8988T (cell line): ENCODE results near the gene SMPD3.
A peak's percentile ranks its signal among the peaks of the same experiment; 100 is the strongest.

ENCODE experiments used
- DNase-seq: peaks from one replicate; pipeline ENCODE4 v3.0.0; 2011

SMPD3 gene

DNA sequence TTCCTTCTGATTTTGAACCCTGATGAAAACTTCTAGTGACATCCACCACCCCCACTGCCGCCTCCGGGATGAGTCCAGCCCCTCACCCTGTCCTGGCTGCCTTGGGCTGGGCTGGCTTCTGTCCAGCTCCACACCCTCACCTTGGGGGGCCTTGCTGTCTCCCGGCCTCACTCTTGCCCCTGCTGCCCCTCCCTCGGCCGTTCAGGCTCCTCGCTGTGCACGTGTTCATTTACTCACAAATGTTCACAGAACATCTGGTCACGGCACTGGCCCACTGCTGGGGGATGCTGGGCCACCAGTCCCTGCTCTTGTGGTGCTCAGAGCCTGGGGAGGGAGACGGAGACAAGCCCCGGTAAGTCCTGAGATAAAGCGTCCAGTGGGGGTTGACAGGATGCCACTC, 96.8 kb downstream of the SMPD3 start:
- no peak for DNase-seq

DNA sequence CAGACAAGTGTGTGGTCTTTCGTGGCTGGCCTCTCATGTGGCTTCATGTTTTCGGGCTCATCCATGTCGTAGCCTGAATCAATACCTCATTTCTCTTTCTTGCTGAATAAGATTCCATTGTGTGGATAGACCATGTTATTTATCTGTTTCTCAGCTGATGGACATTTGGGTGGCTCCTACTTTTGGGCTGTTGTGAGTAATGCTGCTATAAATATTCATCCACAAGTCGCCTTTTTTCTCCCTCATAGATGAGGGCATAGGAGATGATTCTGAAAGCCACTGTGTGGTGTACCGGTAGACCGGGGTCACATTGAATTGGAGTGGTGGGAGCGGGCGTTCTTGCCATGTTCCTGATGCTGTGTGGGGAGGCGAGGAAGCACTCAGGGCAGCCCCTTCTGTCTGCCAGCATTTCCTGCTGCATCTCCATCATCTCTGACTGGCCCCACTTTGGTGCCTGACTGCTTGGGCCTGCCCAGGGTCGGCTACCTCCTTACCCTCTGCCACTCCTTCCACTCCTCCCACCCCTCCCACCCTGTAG, 97.4 kb downstream of the SMPD3 start:
- no peak for DNase-seq

DNA sequence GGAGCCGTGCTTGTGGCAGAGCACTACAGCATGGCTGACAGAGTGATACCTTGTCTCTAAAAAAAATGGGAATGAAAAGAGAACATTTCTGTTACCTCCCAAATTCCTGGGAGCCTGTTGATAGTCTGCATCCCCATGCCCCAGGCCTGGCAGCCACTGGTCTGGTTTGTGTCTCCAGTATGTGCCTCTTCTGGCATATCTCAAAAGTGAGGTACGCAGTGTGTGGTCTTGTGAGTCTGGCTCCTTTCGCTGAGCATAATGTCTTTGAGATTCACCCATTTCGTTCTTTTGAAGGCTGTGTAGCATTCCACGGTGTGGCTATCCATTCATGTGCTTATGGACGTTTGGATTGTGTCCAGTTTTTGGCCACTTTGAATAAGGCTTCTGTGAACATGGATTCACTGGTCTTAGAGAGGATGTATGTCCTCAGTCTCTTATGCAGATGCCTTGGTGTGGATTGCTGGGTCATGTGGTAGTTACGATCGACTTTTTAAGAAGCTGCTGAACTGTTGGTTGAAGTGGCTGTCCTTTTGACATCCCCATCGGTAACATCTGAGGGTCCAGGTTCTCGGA, 98.4 kb downstream of the SMPD3 start:
- no peak for DNase-seq

DNA sequence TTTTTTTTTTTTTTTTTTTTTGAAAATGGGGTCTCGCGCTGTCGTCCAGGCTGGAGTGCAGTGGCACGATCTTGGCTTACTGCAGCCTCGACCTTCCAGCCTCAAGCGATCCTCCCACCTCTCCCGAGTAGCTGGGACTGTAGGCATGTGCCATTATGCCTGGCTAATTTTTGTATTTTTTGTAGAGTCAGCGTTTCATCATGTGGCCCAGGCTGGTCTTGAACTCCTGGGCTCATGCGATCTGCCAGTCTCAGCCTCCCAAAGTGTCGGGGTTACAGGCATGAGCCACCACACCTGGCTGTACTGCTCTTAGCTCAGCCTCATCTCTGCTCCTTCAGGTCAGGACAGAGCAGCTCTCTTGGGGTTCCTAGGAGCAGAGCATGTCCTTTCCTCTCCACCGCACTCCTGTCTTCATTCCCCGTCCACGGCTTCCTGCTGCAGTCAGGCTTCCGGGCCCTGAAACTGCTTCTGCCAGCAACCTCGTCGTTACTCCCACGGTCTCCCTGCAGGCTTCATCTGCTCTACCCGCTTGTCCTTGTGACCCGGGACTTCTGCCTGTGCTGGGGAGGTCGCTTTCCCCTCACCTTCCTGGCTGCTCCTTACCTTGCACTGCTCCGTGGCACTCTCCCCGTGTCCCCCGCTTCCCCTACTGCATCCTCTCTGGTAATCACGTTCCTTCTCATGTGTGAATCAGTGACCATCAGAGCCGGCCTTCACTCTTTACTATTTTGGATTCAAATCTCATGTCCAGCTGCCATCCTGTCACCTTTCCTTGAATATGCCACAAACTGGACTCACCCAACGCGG, 99.5 kb downstream of the SMPD3 start:
- DNase-seq: no peak

DNA sequence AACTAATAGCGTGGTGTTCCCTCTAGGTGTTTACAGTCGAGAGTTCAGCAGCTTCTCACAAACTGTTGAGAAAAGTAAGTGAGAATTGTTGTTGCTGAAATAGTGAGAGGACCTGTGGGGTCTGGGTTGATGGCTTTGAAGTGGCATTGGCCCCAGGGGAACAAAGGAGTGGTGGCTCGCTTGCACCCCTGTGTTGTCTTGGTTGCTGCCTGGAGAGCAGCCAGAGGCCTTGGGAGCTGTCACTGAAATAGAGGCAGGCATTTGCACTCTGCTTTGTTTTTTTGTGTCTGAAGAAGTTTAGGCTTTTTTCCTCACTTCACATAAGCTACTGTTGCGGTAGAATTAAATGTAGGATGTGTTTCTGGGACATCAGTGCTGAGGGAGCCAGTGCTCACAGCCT, 100.7 kb downstream of the SMPD3 start:
- DNase-seq: no peak

DNA sequence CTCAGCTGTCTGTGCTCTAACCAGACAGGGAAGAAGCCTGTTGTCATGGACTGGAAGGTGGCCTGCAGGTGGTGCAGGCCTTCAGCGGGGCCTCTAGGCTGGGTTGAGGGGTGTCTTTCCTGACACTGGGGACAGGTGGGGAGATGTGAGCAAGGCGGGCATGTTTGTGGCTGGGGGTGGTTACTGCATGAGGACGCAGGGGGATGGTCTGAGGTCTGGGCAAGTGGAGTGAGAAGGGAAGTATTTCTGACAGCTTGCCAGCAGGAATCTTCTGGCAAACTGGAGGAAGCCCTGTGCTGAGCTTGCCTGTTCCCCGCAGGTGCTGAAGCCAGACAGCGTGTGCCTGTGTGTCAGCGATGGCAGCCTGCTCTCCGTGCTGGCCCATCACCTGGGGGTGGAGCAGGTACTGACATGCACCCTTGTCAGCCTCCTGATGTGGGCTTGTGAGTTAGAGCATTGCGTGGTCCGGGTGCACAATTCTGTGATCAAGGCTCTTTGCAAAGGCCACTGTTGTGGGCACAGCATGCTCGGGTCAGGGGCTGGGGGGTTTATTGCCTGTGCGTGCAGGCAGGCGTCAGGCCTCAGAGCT, 101.3 kb downstream of the SMPD3 start:
- DNase-seq: no peak

DNA sequence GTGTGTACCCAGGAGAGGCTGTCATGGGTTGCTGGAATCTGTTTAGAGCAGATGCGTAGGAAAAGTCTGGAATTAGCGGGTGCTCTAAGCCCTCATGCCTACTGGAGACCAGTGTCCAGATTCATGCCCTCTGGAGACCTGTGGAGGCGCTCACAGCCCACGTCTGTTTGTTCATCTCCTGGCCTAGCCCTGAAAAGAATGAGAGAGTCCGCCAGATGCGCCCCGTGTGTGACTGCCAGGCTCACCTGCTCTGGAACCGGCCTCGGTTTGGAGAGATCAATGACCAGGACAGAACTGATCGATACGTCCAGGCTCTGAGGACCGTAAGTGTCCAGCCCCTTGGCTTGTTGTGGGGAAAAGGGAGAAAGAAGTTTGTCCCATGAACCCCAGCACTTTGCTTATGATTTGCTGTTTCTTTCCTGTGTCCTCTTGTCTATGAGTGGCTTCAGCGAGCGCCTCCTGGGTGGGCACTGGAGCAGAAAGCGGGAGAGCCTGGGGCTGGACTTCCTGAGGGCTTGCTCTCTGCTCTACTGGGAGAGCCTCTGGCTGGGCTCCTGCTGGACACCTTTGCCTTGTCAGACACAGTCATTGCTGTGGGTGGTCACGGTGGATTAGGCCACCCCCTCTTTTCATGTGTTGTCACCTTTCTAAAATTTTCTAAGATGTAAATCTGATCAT, 102.2 kb downstream of the SMPD3 start:
- DNase-seq: no peak

DNA sequence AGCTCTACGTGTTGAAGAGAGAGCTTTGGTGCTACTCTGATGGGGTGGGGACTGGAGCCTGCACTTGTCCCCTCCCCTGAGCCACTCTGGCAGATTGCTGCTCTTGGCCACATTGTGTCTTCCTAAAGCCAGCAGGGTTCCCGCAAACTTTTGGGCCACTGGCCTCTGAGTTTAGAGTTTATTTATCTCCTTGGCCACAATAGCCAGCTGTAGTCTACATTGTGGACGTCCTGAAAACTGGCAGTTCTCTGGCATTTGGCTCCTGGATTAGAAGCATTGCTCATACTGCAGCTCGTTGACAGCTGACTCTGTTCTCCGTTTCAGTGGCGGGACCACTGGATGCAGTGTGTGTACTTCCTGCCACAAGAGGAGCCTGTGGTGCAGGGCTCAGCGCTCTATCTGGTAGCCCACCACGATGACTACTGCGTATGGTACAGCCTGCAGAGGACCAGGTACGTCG, 102.9 kb downstream of the SMPD3 start:
- DNase-seq: no peak

DNA sequence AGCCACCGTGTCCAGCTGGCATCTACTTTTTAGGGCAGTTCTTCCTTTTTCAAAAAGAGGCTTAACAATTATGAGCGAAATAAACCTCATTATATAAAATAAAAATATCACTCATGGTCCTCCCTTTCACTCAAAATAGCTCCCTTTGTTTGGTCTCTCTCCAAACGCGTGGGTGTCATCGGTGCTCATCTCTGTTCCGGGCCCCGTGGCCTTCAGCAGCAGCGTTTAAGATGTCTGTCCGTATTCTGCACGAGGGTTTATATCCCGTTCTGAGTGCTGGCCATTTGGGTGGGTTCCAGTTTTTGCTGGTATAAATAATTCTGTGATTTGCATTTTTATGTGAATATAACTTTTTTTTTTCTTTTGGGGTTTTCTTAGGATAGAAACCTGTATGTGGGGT, 104.1 kb downstream of the SMPD3 start:
- no peak for DNase-seq

DNA sequence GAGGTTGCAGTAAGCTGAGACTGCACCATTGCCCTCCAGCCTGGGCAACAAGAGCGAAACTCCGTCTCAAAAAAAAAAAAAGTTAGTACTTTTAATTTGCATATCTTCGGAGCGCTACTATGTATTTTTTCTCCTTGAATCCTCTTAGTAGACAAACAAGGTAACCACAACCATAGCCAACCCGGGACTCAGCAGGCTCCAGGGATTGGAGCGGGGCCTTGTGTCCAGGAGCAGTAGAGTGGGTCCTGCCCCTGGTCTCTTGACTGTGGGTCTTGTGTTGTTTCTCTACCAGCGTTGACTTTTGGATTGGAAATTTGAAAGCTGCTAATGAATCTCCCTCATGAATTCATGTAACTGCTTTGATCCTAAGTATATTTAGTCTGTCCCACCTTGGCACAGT, 105.2 kb downstream of the SMPD3 start:
- DNase-seq: no peak

DNA sequence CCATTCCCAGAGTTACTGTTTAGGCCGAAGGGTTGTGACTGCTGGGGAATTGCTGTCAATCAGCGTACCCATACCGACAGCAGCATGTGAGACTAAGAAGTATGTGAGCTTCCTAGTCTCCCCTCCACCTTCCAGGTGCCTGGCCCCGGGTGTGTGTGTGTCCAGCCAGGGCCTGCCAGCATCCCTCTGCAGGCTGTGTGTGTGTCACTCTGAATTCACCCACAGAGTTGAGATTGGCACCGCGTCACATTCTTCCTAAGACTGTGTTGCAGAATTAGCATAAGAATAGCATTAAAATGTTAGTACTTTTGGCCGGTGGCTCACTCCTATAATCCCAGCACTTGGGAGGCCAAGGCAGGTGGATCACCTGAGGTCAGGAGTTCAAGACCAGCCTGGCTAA, 105.7 kb downstream of the SMPD3 start:
- no peak for DNase-seq

DNA sequence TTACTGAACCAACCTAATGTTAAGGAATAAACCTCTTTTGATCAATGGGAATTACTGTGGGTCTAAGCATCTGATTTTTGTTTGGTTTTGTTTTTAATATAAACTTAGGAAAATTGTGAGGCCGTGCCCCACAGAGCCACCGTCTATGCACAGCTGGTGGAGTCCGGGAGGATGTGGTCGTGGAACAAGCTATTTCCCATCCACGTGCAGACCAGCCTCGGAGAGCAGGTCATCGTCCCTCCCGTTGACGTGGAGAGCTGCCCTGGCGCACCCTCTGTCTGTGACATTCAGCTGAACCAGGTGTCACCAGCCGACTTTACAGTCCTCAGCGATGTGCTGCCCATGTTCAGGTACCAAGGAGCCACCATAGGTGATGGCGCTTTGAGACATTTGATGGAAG, 109.1 kb downstream of the SMPD3 start:
- DNase-seq: no peak

DNA sequence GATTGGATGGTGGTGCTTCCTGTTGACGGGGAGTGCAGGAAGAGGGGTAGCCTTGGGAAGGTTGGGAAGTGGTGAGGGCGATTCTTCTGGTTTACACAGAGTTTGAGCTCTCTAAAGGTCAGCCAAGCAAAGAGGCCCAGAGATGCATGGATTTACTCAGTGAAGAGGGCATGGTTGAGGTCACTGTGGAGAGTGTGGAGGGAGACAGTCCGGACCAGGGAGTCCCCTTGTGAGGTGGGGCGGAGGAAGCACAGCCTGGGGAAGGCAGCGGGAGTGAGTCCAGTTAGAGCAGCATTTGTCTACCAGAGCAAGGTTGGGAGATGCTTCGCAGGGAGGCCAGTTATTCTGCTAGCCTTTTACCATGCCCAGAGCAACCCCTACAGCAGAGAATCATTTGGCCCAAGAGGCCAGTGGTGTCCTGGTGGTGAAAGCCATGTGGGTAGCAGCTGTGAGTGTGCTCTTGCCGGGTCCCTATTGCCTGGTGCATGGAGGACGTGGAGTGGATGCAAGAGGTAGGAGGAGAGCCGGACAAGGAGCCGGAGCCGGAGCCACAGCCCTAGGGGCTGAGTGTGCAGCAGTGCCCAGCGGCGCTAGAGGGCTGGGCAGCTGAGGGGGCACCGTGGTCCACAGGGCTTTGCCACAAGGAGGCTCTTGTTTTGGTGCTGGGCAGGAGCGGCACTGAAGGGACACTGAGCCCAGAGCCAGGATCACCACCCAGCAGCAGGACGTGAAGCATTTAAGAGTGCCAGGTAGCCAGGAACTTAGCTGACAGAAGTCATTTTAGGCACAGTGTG, 109.8 kb downstream of the SMPD3 start:
- DNase-seq: no peak

DNA sequence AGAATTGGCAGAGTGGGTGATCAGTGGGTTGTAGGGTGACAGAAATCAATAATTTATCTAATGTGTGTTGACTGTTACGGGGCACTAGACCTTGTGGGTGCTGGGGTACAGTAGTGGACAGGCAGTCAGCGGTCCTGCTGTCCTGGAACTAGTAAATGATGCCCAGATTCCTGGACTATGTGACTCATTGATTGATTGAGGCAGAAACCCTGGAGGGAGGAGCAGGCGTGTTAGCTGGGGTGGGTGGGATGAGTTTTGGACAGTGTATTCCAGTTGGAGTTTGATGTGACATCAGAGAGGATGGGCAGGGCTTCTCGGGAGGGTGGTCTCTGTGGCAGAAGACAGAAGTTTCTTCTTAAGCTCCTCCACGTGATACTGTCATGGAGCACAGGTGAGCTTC, 113.1 kb downstream of the SMPD3 start:
- DNase-seq: no peak

DNA sequence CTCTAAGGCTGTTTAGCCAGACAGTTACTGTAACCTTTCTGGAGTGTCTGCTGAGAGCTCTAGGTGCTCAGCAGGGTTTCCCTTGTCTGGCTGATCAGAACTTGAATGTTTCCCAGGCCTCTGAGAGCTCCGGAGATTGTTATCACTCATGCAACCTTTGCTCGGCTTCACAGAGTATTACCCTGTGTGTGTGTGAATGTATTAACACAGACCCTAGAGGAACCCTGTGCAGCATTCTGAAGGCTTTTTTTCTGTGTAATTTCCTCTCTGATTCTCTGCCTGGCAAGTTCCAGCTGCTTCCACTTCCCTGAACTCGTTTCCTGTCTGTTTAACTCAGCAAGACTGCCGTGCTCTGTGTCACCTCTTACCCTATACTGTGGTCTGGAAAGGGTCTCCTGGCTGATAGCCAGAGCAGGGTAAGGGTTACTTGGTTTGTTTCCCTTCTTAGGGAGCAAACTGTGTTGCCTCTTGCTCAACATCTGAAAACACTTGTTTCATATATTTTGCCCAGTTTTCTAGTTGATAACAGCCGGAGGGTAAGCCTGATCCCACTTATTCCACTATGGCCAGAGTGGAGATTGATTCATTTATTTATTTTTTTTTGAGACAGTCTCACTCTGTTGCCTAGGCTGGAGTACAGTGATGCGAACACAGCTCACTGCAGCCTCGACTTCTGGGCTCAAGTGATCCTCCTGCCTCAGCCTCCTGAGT, 115.7 kb downstream of the SMPD3 start:
- no peak for DNase-seq

DNA sequence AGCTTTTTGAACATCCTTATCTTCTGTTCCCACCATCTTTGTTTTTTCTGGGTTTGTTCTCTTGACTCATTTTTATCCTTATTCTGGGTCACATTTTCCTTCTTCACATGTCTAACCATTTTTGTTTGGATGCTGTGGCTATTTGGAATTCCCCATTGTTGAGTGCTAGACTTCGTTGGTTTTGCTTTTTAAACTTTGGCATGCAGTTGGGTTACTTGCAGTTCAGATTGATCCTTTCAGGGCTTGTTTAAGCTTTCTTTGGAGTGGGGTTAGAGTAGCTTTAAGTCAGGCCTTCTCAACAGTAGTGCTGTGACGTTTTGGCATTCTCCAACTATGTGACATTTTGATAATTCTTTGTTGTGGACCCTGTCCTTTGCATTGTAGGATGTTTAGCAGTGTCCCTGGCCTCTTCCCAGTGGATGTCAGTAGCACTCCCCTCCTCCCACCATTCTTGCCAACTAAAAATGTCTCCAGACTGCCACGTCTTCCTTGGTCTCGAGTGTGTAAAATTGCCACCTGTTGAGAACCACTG, 116.4 kb downstream of the SMPD3 start:
- DNase-seq: no peak

DNA sequence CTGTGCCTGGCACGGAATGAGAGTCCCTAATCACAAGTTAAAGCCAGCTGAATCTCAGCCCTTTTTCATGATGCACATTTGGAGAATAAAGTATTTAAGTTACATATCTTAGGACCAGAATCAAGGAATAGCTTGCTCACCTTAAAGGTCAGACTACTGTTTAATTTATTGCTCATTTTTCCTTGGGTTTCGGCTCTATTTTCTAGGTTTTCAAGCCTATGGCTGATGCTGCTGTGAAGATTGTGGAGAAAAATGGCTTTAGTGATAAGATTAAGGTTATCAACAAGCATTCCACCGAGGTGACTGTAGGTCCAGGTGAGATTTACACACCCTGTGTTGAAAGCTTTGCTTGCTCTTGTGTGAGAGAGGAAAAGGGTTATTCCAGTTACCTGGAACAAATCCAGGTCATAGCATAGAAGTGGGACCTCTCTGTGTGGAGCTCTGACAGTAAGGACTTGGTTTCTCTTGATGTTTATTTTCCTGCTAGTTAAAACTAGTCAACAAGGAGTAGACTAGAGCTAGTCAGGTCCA, 119.4 kb downstream of the SMPD3 start:
- DNase-seq: no peak

DNA sequence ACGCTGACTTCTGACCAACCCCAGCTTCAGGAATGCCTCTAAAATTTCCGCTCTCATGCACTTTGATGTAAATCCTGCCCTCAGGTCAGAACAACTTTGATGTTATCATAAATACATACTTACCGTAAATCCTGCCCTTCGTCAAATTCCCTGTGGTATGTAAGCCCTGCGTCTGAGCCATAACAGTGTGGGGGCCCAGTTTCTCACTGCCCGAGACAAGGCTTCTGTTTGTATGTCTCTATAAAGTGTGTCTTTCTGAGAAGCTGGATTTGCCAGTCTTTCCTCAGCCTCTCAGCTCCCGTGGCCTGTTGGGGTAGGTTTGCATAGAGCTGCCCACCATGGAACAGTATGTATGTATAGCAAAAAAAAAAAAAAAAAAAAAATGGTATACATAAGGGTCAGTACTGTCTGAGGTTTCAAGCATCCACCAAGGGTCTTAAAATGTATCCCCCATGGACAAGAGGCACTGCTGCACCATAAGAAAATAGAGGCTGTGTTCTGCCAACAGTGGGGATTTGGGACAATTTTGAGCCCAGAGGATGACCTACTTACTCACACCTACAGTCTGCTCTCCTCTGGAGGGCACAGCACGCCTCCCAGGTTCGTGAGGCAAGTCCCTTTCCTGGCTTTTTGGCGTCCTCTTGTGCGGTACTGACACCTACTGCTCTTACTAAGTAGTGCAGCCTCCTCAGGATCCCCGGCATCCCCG, 120.0 kb downstream of the SMPD3 start:
- DNase-seq: peak; percentile 81

DNA sequence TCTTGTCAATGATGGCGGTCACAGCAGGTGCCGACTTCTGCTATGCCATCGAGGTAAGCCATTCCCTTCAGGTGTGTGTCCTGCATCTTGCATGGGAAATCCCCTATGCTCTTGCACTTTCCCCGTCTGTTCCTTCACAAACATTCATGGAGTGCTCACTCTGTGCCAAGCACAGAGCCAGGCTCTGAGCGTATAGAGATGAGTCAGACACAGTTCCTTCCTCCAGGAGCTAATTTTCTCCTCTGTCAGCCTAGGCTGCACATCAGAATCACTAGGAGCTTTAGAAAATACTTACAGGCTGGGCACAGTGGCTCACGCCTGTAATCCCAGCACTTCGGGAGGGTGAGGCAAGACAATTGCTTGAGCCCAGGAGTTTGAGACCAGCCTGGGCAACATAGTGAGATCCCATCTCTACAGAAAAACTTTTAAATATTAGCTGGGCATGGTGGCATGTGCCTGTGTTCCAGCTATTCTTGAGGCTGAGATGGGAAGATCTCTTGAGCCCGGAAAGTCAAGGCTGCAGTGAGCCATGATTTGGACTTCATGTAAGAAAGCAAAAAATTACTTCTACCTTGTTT, 123.4 kb downstream of the SMPD3 start:
- DNase-seq: no peak

DNA sequence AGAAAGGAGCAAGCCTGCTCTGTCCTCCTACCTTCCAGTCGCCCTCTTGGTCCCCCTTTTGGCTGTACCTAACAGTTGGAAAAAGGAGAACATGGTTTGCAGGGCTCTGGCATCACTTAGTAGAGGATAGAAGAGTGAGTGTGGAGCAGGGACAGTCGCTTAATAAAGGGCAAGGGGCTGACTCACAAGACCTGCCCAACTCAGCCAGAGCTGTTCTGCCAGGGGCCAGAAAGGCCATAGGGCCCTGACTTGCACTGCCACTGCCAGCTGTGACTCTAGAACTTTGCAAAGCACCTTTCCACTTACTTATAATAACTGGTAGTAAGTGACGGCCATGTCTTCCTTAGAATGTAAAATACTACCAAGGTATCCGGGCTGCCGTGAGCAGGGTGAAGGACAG, 124.0 kb downstream of the SMPD3 start:
- DNase-seq: no peak
